Activated CD4-positive, alpha-beta T cell treated with anti-CD3 and anti-CD28 coated beads, Interleukin-2, Interleukin-6, amounts not matched to agents 100 ng/mL and 50 ng/mL, durations not matched to agents 16 hours and 8 hours (primary cell): Measurements from ENCODE around the gene STAT6.
A peak's percentile ranks its signal among the peaks of the same experiment; 100 is the strongest.

Experiments used
- DNase-seq: peaks from one replicate; pipeline ENCODE4 v3.0.0-alpha.2; 2020

Gene STAT6

GRCh38 chr12:57143454-57143853, 32.3 kb upstream of the STAT6 start:
- DNase-seq: no peak

DNA sequence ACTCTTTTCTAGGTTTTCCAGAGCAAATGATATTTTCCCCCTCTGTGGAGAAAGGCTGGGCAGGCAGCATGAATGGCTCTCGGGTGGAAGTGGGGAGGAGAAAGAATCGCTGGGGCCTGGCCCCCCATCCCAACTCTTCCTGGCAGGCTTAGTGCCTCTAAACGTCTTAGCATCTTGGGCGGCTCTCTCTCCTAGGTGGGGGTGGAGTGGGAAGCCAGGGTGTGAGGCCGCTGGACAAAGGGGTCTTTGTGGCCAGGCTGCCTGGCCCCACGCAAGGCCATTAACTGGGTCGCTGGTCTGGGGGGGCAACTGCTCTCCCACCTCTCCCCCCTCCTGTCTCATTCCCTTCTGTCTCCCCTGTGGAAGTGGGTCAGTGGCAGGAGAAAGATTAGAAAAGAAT, 31.6 kb upstream of the STAT6 start:
- DNase-seq: no peak

GRCh38 chr12:57142121-57142520, 31.0 kb upstream of the STAT6 start:
- DNase-seq: no peak

DNA sequence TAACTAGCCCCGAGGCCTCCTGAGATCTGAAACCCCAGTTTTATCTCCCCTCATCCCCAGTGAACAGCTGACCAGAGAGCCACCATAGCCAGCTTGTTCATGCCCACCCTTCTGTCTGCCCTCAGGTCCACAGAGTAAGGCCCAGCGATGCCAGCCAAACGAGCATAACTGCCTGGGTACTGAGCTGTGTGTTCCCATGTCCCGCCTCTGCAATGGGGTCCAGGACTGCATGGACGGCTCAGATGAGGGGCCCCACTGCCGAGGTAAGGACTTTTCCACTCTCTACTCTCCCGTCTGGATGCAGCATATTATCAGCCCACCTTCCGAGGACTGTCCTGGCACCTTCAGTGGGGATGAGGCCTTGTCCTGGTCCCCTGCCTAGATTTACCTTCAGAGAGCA, 30.1 kb upstream of the STAT6 start:
- no peak for DNase-seq

GRCh38 chr12:57139796-57140649, 28.9 kb upstream of the STAT6 start:
- no peak for DNase-seq

- no peak for DNase-seq
Measured at GRCh38 chr12:57138526-57139272, 27.5 kb upstream of the STAT6 start.

GRCh38 chr12:57135527-57136326, 24.6 kb upstream of the STAT6 start:
- no peak for DNase-seq

- DNase-seq: no peak
Measured at GRCh38 chr12:57134949-57135348, 23.8 kb upstream of the STAT6 start.

- DNase-seq: no peak
Measured at GRCh38 chr12:57133916-57134315, 22.8 kb upstream of the STAT6 start.

DNA sequence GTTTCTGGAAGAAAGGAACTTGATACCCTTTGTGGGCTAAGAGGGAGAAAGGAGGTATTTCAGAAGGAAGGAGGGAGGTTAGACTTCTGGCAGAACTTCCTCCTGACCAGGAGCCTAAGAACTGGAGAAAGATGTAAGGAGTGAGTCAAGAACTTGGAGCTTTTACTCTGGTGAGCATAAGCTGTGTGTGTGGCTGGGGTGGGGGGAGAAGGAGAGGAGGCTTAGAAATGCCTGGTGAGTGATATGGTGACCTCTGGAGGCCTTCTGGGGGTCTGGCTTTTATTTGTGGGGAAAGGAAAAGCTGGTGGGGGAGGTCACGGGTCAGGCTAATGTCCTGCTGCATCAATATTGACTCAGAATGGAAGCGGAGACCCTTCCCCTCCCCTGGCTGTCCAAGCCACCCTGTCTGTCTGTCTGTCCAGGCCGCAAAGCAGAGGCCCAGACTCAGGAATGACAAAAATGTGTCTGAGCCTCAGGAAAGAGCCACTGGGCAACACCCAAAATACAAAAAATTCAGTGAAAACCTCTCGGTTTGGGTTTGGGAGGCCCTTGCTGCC, 21.9 kb upstream of the STAT6 start:
- DNase-seq: no peak

- no peak for DNase-seq
Measured at GRCh38 chr12:57131896-57132744, 21.0 kb upstream of the STAT6 start.

- no peak for DNase-seq
Measured at GRCh38 chr12:57130941-57131340, 19.8 kb upstream of the STAT6 start.

GRCh38 chr12:57129889-57130288, 18.7 kb upstream of the STAT6 start:
- no peak for DNase-seq

GRCh38 chr12:57129321-57129842, 18.2 kb upstream of the STAT6 start:
- no peak for DNase-seq

DNA sequence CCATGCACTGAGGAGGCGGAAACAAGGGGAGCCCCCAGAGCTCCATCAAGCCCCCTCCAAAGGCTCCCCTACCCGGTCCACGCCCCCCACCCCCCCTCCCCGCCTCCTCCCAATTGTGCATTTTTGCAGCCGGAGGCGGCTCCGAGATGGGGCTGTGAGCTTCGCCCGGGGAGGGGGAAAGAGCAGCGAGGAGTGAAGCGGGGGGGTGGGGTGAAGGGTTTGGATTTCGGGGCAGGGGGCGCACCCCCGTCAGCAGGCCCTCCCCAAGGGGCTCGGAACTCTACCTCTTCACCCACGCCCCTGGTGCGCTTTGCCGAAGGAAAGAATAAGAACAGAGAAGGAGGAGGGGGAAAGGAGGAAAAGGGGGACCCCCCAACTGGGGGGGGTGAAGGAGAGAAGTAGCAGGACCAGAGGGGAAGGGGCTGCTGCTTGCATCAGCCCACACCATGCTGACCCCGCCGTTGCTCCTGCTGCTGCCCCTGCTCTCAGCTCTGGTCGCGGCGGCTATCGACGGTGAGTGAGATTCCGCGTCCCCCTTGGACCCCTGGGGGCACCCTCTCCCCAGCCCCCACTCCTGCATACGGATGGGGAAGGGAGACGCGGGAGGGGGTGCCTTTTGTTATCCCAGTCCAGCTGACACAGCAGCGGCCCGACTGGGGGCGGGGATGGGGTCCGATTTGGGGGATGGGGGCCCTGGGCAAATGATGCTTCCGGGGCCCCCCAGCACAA, 17.5 kb upstream of the STAT6 start:
- no peak for DNase-seq

DNA sequence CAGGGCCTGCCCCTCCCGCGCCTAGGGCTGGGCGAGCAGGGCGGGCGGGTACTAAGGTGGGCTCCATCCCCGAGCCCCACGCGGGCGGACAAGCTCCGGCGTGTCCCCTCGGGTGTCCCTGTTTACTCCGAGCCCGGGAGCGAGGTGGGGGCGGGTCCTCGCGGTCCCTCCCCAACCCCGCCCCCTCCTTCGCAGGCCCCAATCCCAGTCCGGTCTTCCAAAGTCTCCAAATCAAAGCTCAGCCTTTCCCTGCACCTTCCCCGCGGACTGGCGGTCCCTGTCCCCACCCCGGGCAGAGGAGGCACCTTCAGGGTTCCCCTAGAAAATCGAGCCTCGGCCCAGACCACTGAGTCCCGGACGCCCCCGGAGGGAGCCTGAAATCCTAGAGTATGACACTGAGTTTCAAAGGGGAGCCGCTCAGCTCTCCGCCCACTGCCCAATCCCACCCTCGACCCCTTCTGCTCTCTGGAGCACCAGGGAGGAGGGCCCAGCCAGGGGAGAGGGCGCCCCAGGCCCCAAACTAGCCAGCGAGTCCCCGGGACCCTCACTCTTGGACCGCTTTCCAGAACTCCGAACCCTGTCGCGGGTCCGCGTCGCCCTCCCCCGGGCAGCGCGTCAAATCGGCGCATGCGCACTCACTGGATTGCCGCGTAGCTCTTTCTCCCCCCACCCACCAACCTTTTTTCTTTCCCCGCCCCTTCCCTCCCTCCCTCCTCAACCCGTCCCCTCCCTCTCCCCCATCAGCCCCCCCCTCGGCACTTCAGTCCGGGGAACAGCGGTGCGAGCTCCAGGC, 16.8 kb upstream of the STAT6 start, which contains the start of gene LRP1:
LRP1 (plus strand) TSS at position 758 of the 793 bp plus-strand sequence. CDS start 482 bp downstream, outside the sequence.
- DNase-seq: peak; percentile 67

DNA sequence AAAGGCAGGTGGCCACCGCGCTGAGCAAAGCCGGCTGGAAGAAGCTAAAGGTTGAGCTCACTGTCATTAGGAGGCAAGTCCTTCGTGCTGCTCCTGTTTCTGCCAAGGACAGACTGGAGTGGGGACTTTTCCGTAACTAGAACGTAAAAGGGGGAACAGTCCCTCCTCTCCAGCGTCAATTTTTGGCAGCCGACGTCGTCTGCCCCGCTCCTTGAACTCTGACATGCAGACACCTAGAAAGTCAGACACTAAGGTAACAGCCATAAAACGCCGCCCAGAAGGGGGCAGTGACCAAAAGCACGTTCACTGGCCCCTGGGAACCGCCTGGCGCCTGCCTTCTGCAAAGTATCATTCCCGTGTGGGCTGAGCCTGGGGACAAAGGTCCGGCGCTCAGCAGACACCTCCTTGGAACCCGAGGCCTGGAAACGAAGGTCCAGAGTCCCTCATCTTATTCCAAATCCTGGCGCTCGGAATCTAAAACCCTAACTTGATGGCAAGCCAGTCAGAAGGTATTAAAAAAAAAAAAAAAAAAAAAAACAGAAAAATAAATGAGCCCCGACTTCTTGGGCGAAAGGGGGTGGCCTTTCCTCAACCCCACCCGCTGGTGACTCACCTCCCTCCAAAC, 16.1 kb upstream of the STAT6 start:
- DNase-seq: peak; percentile 26

GRCh38 chr12:57126561-57126960, 15.4 kb upstream of the STAT6 start:
- no peak for DNase-seq

- no peak for DNase-seq
Measured at GRCh38 chr12:57126061-57126460, 14.9 kb upstream of the STAT6 start.
